ENCODE results near the gene DNAI2. TPM values are rescaled to one million over a fixed set of nuclear protein-coding genes. Genes with fewer than 3 reads are reported as not detected.

The DNAI2 gene
- total and polyA plus RNA-seq, 7 donors = not detected

GRCh38 chr17:74295625-74296547, 21.9 kb downstream of the DNAI2 start:
- Histone ChIP-seq H3K27me3 (ENCODE audit: insufficient read depth in 3 of 3, low read length in 2 of 3) (no peaks in the 10 kb centered on the region), H3K36me3 (ENCODE audit: insufficient read depth in 1 of 2, low read depth in 1 of 2) (no peaks in the 10 kb centered on the region), H3K4me1 (no peaks in the 10 kb centered on the region), H3K9me3 (no peaks in the 10 kb centered on the region), H3K4me3 (no peak overlapping the region), H3K27ac (no peak overlapping the region)
- 66 to 79% (median 75%) methylated on average over 10 of the region's 10 CpGs for WGBS, 3 donors
- ATAC-seq = peak in 1 of 4 donors; percentile 51
- no peak for DNase-seq
- TF ChIP-seq CTCF (IDR thresholded peaks at IDR 0.05) = no peak
- intact Hi-C loops (cut with DNase I) = loop anchor here (2.0 to 5.0 kb wide), 3 partner anchors 66 to 85 kb away; partner anchors contain the start of genes BTBD17 (in 1 of the 2) and TTYH2 (in 1 of the 2)

GRCh38 chr17:74296548-74296936, 22.5 kb downstream of the DNAI2 start:
- Histone ChIP-seq H3K27ac (no peak overlapping the region), H3K36me3 (ENCODE audit: insufficient read depth in 1 of 2, low read depth in 1 of 2) (no peaks in the 10 kb centered on the region), H3K4me3 (no peak overlapping the region), H3K9me3 (no peaks in the 10 kb centered on the region), H3K4me1 (no peaks in the 10 kb centered on the region), H3K27me3 (ENCODE audit: insufficient read depth in 3 of 3, low read length in 2 of 3) (no peaks in the 10 kb centered on the region)
- WGBS, 3 donors = 3 to 7% (median 7%) methylated on average over 5 of the region's 5 CpGs
- DNase-seq = peak; percentile 50 to 76
- TF ChIP-seq CTCF (IDR thresholded peaks at IDR 0.05) = peak; percentile 55
- intact Hi-C loops (cut with DNase I) = loop anchor here (2.0 to 5.0 kb wide), 3 partner anchors 66 to 86 kb away; partner anchors contain the start of genes BTBD17 (in 1 of the 2) and TTYH2 (in 1 of the 2)
- ATAC-seq = peak; percentile 56 to 80 (median 71)

- TF ChIP-seq CTCF (IDR thresholded peaks at IDR 0.05) = no peak
- no peak for DNase-seq
- intact Hi-C loops (cut with DNase I) = loop anchor here (2.0 to 5.0 kb wide), 3 partner anchors 64 to 87 kb away; partner anchors contain the start of genes BTBD17 (in 1 of the 2) and TTYH2 (in 1 of the 2)
Observed at GRCh38 chr17:74297941-74298340, 23.9 kb downstream of the DNAI2 start.

GRCh38 chr17:74298778-74299177, 24.7 kb downstream of the DNAI2 start:
- no peak for ATAC-seq
- no peak overlapping the region for H3K4me3 ChIP-seq
- intact Hi-C loops (cut with DNase I) = loop anchor here in 1 of 2 donors (5.0 kb wide), 1 partner anchor 64 kb away; the partner anchor contains the start of gene BTBD17
- 79 to 87% (median 82%) methylated on average over 7 of the region's 7 CpGs for WGBS, 3 donors
- no peaks in the 10 kb centered on the region for H3K36me3 ChIP-seq (ENCODE audit: insufficient read depth in 1 of 2, low read depth in 1 of 2)
- H3K9me3 ChIP-seq = no peaks in the 10 kb centered on the region
- no peaks in the 10 kb centered on the region for H3K4me1 ChIP-seq
- no peak overlapping the region for H3K27ac ChIP-seq
- TF ChIP-seq CTCF (IDR thresholded peaks at IDR 0.05) = no peak
- H3K27me3 ChIP-seq (ENCODE audit: insufficient read depth in 3 of 3, low read length in 2 of 3) = no peaks in the 10 kb centered on the region
- DNase-seq = no peak

More at GRCh38 chr17:74297941-74298340, 23.9 kb downstream of the DNAI2 start:
- no peaks in the 10 kb centered on the region for H3K27me3 ChIP-seq (ENCODE audit: insufficient read depth in 3 of 3, low read length in 2 of 3)
- H3K27ac ChIP-seq = no peak overlapping the region
- WGBS, 3 donors = 78 to 85% (median 81%) methylated on average over 4 of the region's 4 CpGs
- no peaks in the 10 kb centered on the region for H3K4me1 ChIP-seq
- no peak for ATAC-seq
- no peaks in the 10 kb centered on the region for H3K9me3 ChIP-seq
- no peak overlapping the region for H3K4me3 ChIP-seq
- no peaks in the 10 kb centered on the region for H3K36me3 ChIP-seq (ENCODE audit: insufficient read depth in 1 of 2, low read depth in 1 of 2)
